HG03280 (cell line): ENCODE results near the gene POPDC2.
"Not testable (repeated sequence)": the region's sequence is repeated elsewhere in the genome, so short reads cannot be mapped to it uniquely, and the experiment has no call there.

Source experiments
- ATAC-seq: cut with Tn5 transposase; IDR thresholded peaks from one replicate; pipeline ENCODE4 v1.9.1; 2021; ENCODE audit warnings: mild to moderate bottlenecking, moderate library complexity; ENCODE audit not compliant: unreplicated experiment

POPDC2 gene

GRCh38 chr3:119660474-119661440 lies at the start of gene POPDC2:
POPDC2 (minus strand) TSS chr3:119660589; CDS start chr3:119660423, 166 bp downstream.
- ATAC-seq: no peak

- ATAC-seq: no peak
Observed at GRCh38 chr3:119703820-119704531, 43.6 kb upstream of the POPDC2 start.

GRCh38 chr3:119702530-119703527 lies 42.4 kb upstream of the POPDC2 start, which contains the start of gene CFAP91:
CFAP91 (plus strand) TSS chr3:119703022; CDS start chr3:119703099, 77 bp downstream.
- ATAC-seq: peak; percentile 93

- no peak for ATAC-seq
Observed at GRCh38 chr3:119700920-119701734, 40.7 kb upstream of the POPDC2 start.

GRCh38 chr3:119700269-119700919 lies 40.0 kb upstream of the POPDC2 start:
- ATAC-seq: no peak

GRCh38 chr3:119697394-119697793 lies 37.0 kb upstream of the POPDC2 start:
- ATAC-seq: peak; percentile 34

GRCh38 chr3:119695480-119695879 lies 35.1 kb upstream of the POPDC2 start:
- no peak for ATAC-seq

GRCh38 chr3:119690043-119690656 lies 29.8 kb upstream of the POPDC2 start:
- ATAC-seq: no peak

- no peak for ATAC-seq
Observed at GRCh38 chr3:119683421-119683820, 23.0 kb upstream of the POPDC2 start.

- no peak for ATAC-seq
Observed at GRCh38 chr3:119681279-119681678, 20.9 kb upstream of the POPDC2 start.

GRCh38 chr3:119679874-119680273 lies 19.5 kb upstream of the POPDC2 start:
- no peak for ATAC-seq

GRCh38 chr3:119678209-119678608 lies 17.8 kb upstream of the POPDC2 start:
- ATAC-seq: not testable (repeated sequence)

GRCh38 chr3:119677641-119677934 lies 17.2 kb upstream of the POPDC2 start:
- no peak for ATAC-seq

- peak; percentile 90 for ATAC-seq
Observed at GRCh38 chr3:119676771-119677640, 16.6 kb upstream of the POPDC2 start, which contains the start of gene COX17. COX17 (minus strand) TSS chr3:119677406; CDS start chr3:119677310, 96 bp downstream.

GRCh38 chr3:119676020-119676419 lies 15.6 kb upstream of the POPDC2 start:
- no peak for ATAC-seq

- no peak for ATAC-seq
Observed at GRCh38 chr3:119675188-119675874, 14.9 kb upstream of the POPDC2 start.

- no peak for ATAC-seq
Observed at GRCh38 chr3:119673875-119674274, 13.5 kb upstream of the POPDC2 start.
